OCI-LY1 (cell line): ENCODE measurements around the gene DTNBP1.

Experiments
- EZH2 ChIP-seq: fragments of 200-600 bp; sonication (generic), shearing (Covaris generic); IDR thresholded peaks from 2 replicates; pipeline ENCODE4 v1.8.0; 2017; ENCODE audit warnings: borderline replicate concordance, mixed run types, mild to moderate bottlenecking, antibody characterized with exemption, low read length, moderate library complexity, mixed read lengths
- TF ChIP-seq, protein P1 (sequence below): fragments of 200-600 bp; sonication (generic), shearing (Covaris generic); IDR thresholded peaks from 2 replicates; pipeline ENCODE4 v1.5.1; 2017; ENCODE audit warnings: mild to moderate bottlenecking, antibody characterized with exemption, low read length, moderate library complexity, mixed read lengths

DNA sequence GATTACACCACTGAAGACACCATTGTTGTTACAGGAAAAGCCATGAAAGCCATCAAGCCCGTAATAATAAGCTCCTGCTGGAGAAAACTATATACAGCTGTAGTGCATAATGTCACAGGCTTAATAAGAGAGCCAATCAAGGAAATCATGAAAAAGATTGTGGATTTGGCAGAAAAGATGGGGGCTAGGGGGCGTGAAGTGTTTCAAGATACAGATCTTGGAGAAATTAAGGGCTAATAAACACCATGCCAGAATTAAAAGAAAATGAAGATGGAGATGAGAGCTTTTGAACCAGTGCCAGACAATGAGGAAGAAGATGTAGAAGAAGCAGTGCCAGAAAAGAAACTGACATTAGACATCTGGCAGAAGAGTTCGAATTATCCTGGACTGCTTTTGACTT, 43.2 kb upstream of the DTNBP1 start:
- TF ChIP-seq, protein P1, sequence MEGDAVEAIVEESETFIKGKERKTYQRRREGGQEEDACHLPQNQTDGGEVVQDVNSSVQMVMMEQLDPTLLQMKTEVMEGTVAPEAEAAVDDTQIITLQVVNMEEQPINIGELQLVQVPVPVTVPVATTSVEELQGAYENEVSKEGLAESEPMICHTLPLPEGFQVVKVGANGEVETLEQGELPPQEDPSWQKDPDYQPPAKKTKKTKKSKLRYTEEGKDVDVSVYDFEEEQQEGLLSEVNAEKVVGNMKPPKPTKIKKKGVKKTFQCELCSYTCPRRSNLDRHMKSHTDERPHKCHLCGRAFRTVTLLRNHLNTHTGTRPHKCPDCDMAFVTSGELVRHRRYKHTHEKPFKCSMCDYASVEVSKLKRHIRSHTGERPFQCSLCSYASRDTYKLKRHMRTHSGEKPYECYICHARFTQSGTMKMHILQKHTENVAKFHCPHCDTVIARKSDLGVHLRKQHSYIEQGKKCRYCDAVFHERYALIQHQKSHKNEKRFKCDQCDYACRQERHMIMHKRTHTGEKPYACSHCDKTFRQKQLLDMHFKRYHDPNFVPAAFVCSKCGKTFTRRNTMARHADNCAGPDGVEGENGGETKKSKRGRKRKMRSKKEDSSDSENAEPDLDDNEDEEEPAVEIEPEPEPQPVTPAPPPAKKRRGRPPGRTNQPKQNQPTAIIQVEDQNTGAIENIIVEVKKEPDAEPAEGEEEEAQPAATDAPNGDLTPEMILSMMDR, result no peak
- TF ChIP-seq EZH2, result no peak
